Adipose tissue (tissue), 3 donors: ENCODE measurements around the gene GAS7. TPM values are rescaled to one million over a fixed set of nuclear protein-coding genes. Genes with fewer than 3 reads are reported as not detected.

Source experiments
- H3K27ac ChIP-seq: one replicate; pipeline ENCODE4 v1.5.1; 2013; ENCODE audit warnings: low read depth, low read length
- WGBS, 3 donors: extraction: QIAGEN DNeasy Blood & Tissue Kit; methylation state at CpG; one replicate each; pipeline ENCODE4 v1.1.7; 2013; 5-methylcytosine and 5-hydroxymethylcytosine counted together
- polyA plus RNA-seq, 3 donors: library from polyadenylated mRNA; stranded (reverse); fragments of 200-250 nt; gene quantifications; one replicate each; pipeline ENCODE4 v1.2.3, GENCODE V29; 2013
- donor health status: healthy with polysubstance abuse.
- donor health status: Bipolar disorder and iron deficiency.
- donor health status: healthy.

The GAS7 gene
- polyA plus RNA-seq, 3 donors, result 2.5 to 88.1 (median 16.4) TPM

- no peak overlapping the region for H3K27ac ChIP-seq
- WGBS, 3 donors, result 53 to 67% (median 54%) methylated on average over 17 of the region's 17 CpGs
Observed at GRCh38 chr17:10121971-10122707, 76.3 kb downstream of the GAS7 start.

GRCh38 chr17:10120749-10121148, 77.7 kb downstream of the GAS7 start:
- WGBS, 3 donors, result 38 to 53% (median 39%) methylated on average over 11 to 12 of the region's 12 CpGs
- H3K27ac ChIP-seq, result no peak overlapping the region

GRCh38 chr17:10120109-10120485, 78.3 kb downstream of the GAS7 start:
- 52 to 53% (median 52%) methylated on average over 9 to 10 of the region's 10 CpGs for WGBS, 3 donors
- no peak overlapping the region for H3K27ac ChIP-seq

GRCh38 chr17:10119203-10120108, 79.0 kb downstream of the GAS7 start:
- 29 to 33% (median 32%) methylated on average over 8 of the region's 8 CpGs for WGBS, 3 donors
- H3K27ac ChIP-seq, result peak overlapping the region; percentile 2

GRCh38 chr17:10118788-10119130, 79.6 kb downstream of the GAS7 start:
- no peak overlapping the region for H3K27ac ChIP-seq
- WGBS, 3 donors, result 63 to 73% (median 69%) methylated on average over 5 of the region's 5 CpGs

- WGBS, 3 donors, result 55 to 60% (median 57%) methylated on average over 7 of the region's 7 CpGs
- H3K27ac ChIP-seq, result no peak overlapping the region
Observed at GRCh38 chr17:10117581-10118001, 80.8 kb downstream of the GAS7 start.

- 63 to 83% (median 79%) methylated on average over 5 of the region's 5 CpGs for WGBS, 3 donors
- H3K27ac ChIP-seq, result no peak overlapping the region
Observed at GRCh38 chr17:10116753-10117420, 81.5 kb downstream of the GAS7 start.

GRCh38 chr17:10116267-10116666, 82.1 kb downstream of the GAS7 start:
- H3K27ac ChIP-seq, result no peak overlapping the region
- 78 to 90% (median 89%) methylated on average over 5 of the region's 5 CpGs for WGBS, 3 donors

- H3K27ac ChIP-seq, result no peak overlapping the region
- 60 to 74% (median 66%) methylated on average over 4 of the region's 4 CpGs for WGBS, 3 donors
Observed at GRCh38 chr17:10115536-10115932, 82.9 kb downstream of the GAS7 start.

- peak overlapping the region; percentile 21 for H3K27ac ChIP-seq
- 2 to 20% (median 4%) methylated on average over 11 of the region's 11 CpGs for WGBS, 3 donors
Observed at GRCh38 chr17:10114931-10115535, 83.4 kb downstream of the GAS7 start.

GRCh38 chr17:10112962-10113361, 85.4 kb downstream of the GAS7 start:
- H3K27ac ChIP-seq, result no peak overlapping the region
- WGBS, 3 donors, result 49 to 66% (median 65%) methylated on average over 4 of the region's 4 CpGs

GRCh38 chr17:10111907-10112452, 86.4 kb downstream of the GAS7 start:
- H3K27ac ChIP-seq, result no peak overlapping the region
- WGBS, 3 donors, result 81 to 91% (median 81%) methylated on average over 9 of the region's 9 CpGs

GRCh38 chr17:10109146-10109545, 89.3 kb downstream of the GAS7 start:
- WGBS, 3 donors, result 51 to 86% (median 71%) methylated on average over 4 of the region's 4 CpGs
- no peak overlapping the region for H3K27ac ChIP-seq

GRCh38 chr17:10107316-10108165, 90.9 kb downstream of the GAS7 start:
- H3K27ac ChIP-seq, result no peak overlapping the region
- 72 to 79% (median 73%) methylated on average over 11 of the region's 11 CpGs for WGBS, 3 donors

- H3K27ac ChIP-seq, result no peak overlapping the region
- 76 to 87% (median 83%) methylated on average over 9 of the region's 9 CpGs for WGBS, 3 donors
Observed at GRCh38 chr17:10106067-10106466, 92.3 kb downstream of the GAS7 start.

- 49 to 52% (median 52%) methylated on average over 10 of the region's 10 CpGs for WGBS, 3 donors
- no peak overlapping the region for H3K27ac ChIP-seq
Observed at GRCh38 chr17:10105513-10106001, 92.8 kb downstream of the GAS7 start.

- no peak overlapping the region for H3K27ac ChIP-seq
- WGBS, 3 donors, result 72 to 98% (median 89%) methylated on average over 3 of the region's 3 CpGs
Observed at GRCh38 chr17:10103712-10104111, 94.7 kb downstream of the GAS7 start.
